ENCODE results near the gene TERT.

The TERT gene

GRCh38 chr5:1204693-1205242 is 90.1 kb downstream of the TERT start:
- Histone ChIP-seq H3F3A (ENCODE audit: low read depth) (no peaks in the 10 kb centered on the region), H3K36me3 (ENCODE audit: insufficient read depth, low read length) (no peaks in the 10 kb centered on the region), H3K79me2 (ENCODE audit: insufficient read depth, low read length) (no peaks in the 10 kb centered on the region), H3K9ac (ENCODE audit: low read depth, low read length, poor library complexity, severe bottlenecking) (no peak overlapping the region), H3K9me2 (replicated peaks; ENCODE audit: low read depth, low read length) (no peaks in the 10 kb centered on the region), H3K4me1 (ENCODE audit: insufficient read depth, low read length, poor library complexity, severe bottlenecking) (peaks cover 23% of the 10 kb centered on the region), H3K4me2 (ENCODE audit: low read depth, low read length, poor library complexity, severe bottlenecking) (no peak overlapping the region), H4K20me1 (ENCODE audit: insufficient read depth, low read length, poor library complexity, severe bottlenecking) (no peaks in the 10 kb centered on the region), H3K27me3 (ENCODE audit: insufficient read depth, low read length, poor library complexity, severe bottlenecking) (no peaks in the 10 kb centered on the region), H3K9me3 (ENCODE audit: insufficient read depth, low read depth, low read length) (no peaks in the 10 kb centered on the region), H3K4me3 (ENCODE audit: low read length, poor library complexity, severe bottlenecking) (no peak overlapping the region), H2AFZ (ENCODE audit: low read length) (no peak overlapping the region)
- TF ChIP-seq EZH2phosphoT487 (IDR thresholded peaks at IDR 0.05; ENCODE audit: borderline replicate concordance) (no peak), CTCF (conservative IDR thresholded peaks at IDR 0.05; ENCODE audit: low read length) (peak; percentile 31; the same call in 1 of the 2 replicates)

DNA sequence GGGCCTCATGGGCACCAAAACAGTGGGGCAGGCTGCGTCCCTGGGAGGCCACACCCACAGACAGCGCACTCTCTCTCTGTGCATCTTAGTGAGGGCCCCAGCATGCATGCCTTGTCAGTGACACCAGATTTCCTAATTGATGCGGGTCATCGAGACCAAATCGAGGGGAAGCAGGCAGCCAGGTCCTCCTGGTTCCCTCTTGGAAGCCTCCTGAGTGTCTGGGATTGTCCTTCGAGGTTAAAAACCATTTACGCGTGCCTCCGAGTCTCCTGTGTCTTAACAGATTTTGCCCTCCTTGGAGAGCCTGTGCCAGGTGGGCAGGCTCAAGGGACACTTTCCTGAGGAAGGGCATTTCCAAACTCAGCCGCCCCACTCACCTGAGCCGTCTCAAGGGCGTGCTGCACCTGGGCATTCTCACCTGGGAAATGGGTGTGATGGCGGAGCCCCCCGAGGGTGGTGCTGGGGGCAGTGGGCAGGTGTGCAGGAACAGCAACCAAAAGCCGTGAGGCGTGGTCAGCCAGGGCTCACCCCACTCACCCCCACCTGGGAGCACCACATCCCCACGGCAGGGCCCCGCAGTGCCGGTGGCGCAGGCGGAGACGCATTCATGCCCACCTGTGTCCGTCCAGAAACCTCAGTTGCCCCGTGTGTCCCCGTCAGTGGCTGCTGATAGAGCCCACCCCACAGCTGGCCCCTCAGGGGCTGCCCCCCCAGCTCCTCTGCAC is 90.7 kb downstream of the TERT start:
- H3F3A ChIP-seq (ENCODE audit: low read depth), result no peaks in the 10 kb centered on the region
- H3K9me2 ChIP-seq (replicated peaks; ENCODE audit: low read depth, low read length), result no peaks in the 10 kb centered on the region
- H3K36me3 ChIP-seq (ENCODE audit: insufficient read depth, low read length), result no peaks in the 10 kb centered on the region
- H3K4me3 ChIP-seq (ENCODE audit: low read length, poor library complexity, severe bottlenecking), result no peak overlapping the region
- H2AFZ ChIP-seq (ENCODE audit: low read length), result no peak overlapping the region
- H3K9me3 ChIP-seq (ENCODE audit: insufficient read depth, low read depth, low read length), result no peaks in the 10 kb centered on the region
- H3K27me3 ChIP-seq (ENCODE audit: insufficient read depth, low read length, poor library complexity, severe bottlenecking), result peaks cover 6% of the 10 kb centered on the region
- H3K9ac ChIP-seq (ENCODE audit: low read depth, low read length, poor library complexity, severe bottlenecking), result no peak overlapping the region
- no peaks in the 10 kb centered on the region for H4K20me1 ChIP-seq (ENCODE audit: insufficient read depth, low read length, poor library complexity, severe bottlenecking)
- TF ChIP-seq CTCF (conservative IDR thresholded peaks at IDR 0.05; ENCODE audit: low read length) (no peak), EZH2phosphoT487 (IDR thresholded peaks at IDR 0.05; ENCODE audit: borderline replicate concordance) (no peak)
- no peak overlapping the region for H3K4me2 ChIP-seq (ENCODE audit: low read depth, low read length, poor library complexity, severe bottlenecking)
- no peaks in the 10 kb centered on the region for H3K79me2 ChIP-seq (ENCODE audit: insufficient read depth, low read length)
- H3K4me1 ChIP-seq (ENCODE audit: insufficient read depth, low read length, poor library complexity, severe bottlenecking), result peaks cover 16% of the 10 kb centered on the region

GRCh38 chr5:1203311-1203967 is 91.4 kb downstream of the TERT start:
- no peaks in the 10 kb centered on the region for H3K9me2 ChIP-seq (replicated peaks; ENCODE audit: low read depth, low read length)
- H3K4me2 ChIP-seq (ENCODE audit: low read depth, low read length, poor library complexity, severe bottlenecking), result no peak overlapping the region
- peaks cover 13% of the 10 kb centered on the region for H3K27me3 ChIP-seq (ENCODE audit: insufficient read depth, low read length, poor library complexity, severe bottlenecking)
- no peak overlapping the region for H3K9ac ChIP-seq (ENCODE audit: low read depth, low read length, poor library complexity, severe bottlenecking)
- H3F3A ChIP-seq (ENCODE audit: low read depth), result no peaks in the 10 kb centered on the region
- no peaks in the 10 kb centered on the region for H3K79me2 ChIP-seq (ENCODE audit: insufficient read depth, low read length)
- H4K20me1 ChIP-seq (ENCODE audit: insufficient read depth, low read length, poor library complexity, severe bottlenecking), result no peaks in the 10 kb centered on the region
- H3K9me3 ChIP-seq (ENCODE audit: insufficient read depth, low read depth, low read length), result no peaks in the 10 kb centered on the region
- no peak overlapping the region for H3K4me3 ChIP-seq (ENCODE audit: low read length, poor library complexity, severe bottlenecking)
- H3K4me1 ChIP-seq (ENCODE audit: insufficient read depth, low read length, poor library complexity, severe bottlenecking), result peaks cover 14% of the 10 kb centered on the region
- no peak overlapping the region for H2AFZ ChIP-seq (ENCODE audit: low read length)
- no peak for TF ChIP-seq CTCF (conservative IDR thresholded peaks at IDR 0.05; ENCODE audit: low read length)
- TF ChIP-seq EZH2phosphoT487 (IDR thresholded peaks at IDR 0.05; ENCODE audit: borderline replicate concordance), result no peak
- H3K36me3 ChIP-seq (ENCODE audit: insufficient read depth, low read length), result no peaks in the 10 kb centered on the region
